ENCODE data around the gene STPG3.

The STPG3 gene

GRCh38 chr9:137273095-137273490, 22.0 kb downstream of the STPG3 start:
- Histone ChIP-seq H3K4me2 (no peak overlapping the region), H3K9ac (no peak overlapping the region), H3K27me3 (ENCODE audit: insufficient read depth, low read depth) (no peaks in the 10 kb centered on the region), H3K36me3 (ENCODE audit: insufficient read depth) (no peaks in the 10 kb centered on the region), H3K4me1 (ENCODE audit: low read depth, poor library complexity, severe bottlenecking) (peaks cover 26% of the 10 kb centered on the region), H3K27ac (no peak overlapping the region), H3K79me2 (ENCODE audit: insufficient read depth, low read depth) (no peaks in the 10 kb centered on the region), H2AFZ (ENCODE audit: low read depth) (no peak overlapping the region), H3K4me3 (IDR thresholded peaks at IDR 0.05; ENCODE audit: insufficient read depth, low read depth, low read length) (no peak overlapping the region), H4K20me1 (ENCODE audit: insufficient read depth) (no peaks in the 10 kb centered on the region)
- TF ChIP-seq CTCF (conservative IDR thresholded peaks at IDR 0.05; ENCODE audit: low read depth, low read length) = no peak

GRCh38 chr9:137273611-137274320, 22.7 kb downstream of the STPG3 start:
- H3K4me1 ChIP-seq (ENCODE audit: low read depth, poor library complexity, severe bottlenecking) = peaks cover 26% of the 10 kb centered on the region
- no peaks in the 10 kb centered on the region for H4K20me1 ChIP-seq (ENCODE audit: insufficient read depth)
- no peak overlapping the region for H3K4me2 ChIP-seq
- no peaks in the 10 kb centered on the region for H3K79me2 ChIP-seq (ENCODE audit: insufficient read depth, low read depth)
- no peak overlapping the region for H3K9ac ChIP-seq
- TF ChIP-seq CTCF (conservative IDR thresholded peaks at IDR 0.05; ENCODE audit: low read depth, low read length) = no peak
- H2AFZ ChIP-seq (ENCODE audit: low read depth) = no peak overlapping the region
- no peak overlapping the region for H3K4me3 ChIP-seq (IDR thresholded peaks at IDR 0.05; ENCODE audit: insufficient read depth, low read depth, low read length)
- H3K27me3 ChIP-seq (ENCODE audit: insufficient read depth, low read depth) = no peaks in the 10 kb centered on the region
- no peak overlapping the region for H3K27ac ChIP-seq
- no peaks in the 10 kb centered on the region for H3K36me3 ChIP-seq (ENCODE audit: insufficient read depth)

DNA sequence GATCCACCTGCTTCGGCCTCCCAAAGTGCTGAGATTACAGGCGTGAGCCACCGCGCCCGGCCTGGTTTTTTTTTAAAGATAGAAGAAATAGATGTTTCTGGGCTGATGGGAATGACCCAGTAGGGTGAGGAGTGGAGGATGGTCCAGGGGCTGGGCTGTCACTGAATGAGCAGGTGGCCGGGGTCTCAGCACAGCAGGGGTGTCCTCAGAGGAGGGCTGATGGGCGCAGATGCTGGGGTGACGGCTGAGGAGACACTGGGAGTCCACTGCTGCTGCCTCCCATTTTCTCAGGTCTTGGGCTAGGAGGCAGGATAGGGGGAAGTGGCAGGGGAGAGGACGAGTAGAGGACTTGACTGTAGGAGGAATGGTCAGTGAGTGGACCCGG, 24.1 kb downstream of the STPG3 start:
- H3K79me2 ChIP-seq (ENCODE audit: insufficient read depth, low read depth) = no peaks in the 10 kb centered on the region
- no peak for TF ChIP-seq CTCF (conservative IDR thresholded peaks at IDR 0.05; ENCODE audit: low read depth, low read length)
- peaks cover 20% of the 10 kb centered on the region for H3K4me1 ChIP-seq (ENCODE audit: low read depth, poor library complexity, severe bottlenecking)
- no peaks in the 10 kb centered on the region for H3K27me3 ChIP-seq (ENCODE audit: insufficient read depth, low read depth)
- H3K4me2 ChIP-seq = no peak overlapping the region
- no peak overlapping the region for H2AFZ ChIP-seq (ENCODE audit: low read depth)
- no peak overlapping the region for H3K27ac ChIP-seq
- H4K20me1 ChIP-seq (ENCODE audit: insufficient read depth) = no peaks in the 10 kb centered on the region
- H3K9ac ChIP-seq = no peak overlapping the region
- H3K36me3 ChIP-seq (ENCODE audit: insufficient read depth) = no peaks in the 10 kb centered on the region
- H3K4me3 ChIP-seq (IDR thresholded peaks at IDR 0.05; ENCODE audit: insufficient read depth, low read depth, low read length) = no peak overlapping the region

GRCh38 chr9:137275588-137276472, 24.7 kb downstream of the STPG3 start:
- Histone ChIP-seq H3K9ac (no peak overlapping the region), H3K4me3 (IDR thresholded peaks at IDR 0.05; ENCODE audit: insufficient read depth, low read depth, low read length) (no peak overlapping the region), H3K27me3 (ENCODE audit: insufficient read depth, low read depth) (no peaks in the 10 kb centered on the region), H4K20me1 (ENCODE audit: insufficient read depth) (no peaks in the 10 kb centered on the region), H3K4me2 (no peak overlapping the region), H2AFZ (ENCODE audit: low read depth) (no peak overlapping the region), H3K79me2 (ENCODE audit: insufficient read depth, low read depth) (no peaks in the 10 kb centered on the region), H3K4me1 (ENCODE audit: low read depth, poor library complexity, severe bottlenecking) (peaks cover 14% of the 10 kb centered on the region), H3K27ac (no peak overlapping the region), H3K36me3 (ENCODE audit: insufficient read depth) (no peaks in the 10 kb centered on the region)
- TF ChIP-seq CTCF (conservative IDR thresholded peaks at IDR 0.05; ENCODE audit: low read depth, low read length) = no peak
